ENCODE data around the gene CENPW. TPM values are rescaled to one million over a fixed set of nuclear protein-coding genes. Genes with fewer than 3 reads are reported as not detected.

Gene CENPW
- total RNA-seq, 1 experiment from 2014 or later, result 82.3 TPM

- H4K91ac ChIP-seq (ENCODE audit: insufficient read length, low read depth, low read length), result no peak overlapping the region
- H2BK20ac ChIP-seq (ENCODE audit: low read depth, low read length, poor library complexity, severe bottlenecking), result no peak overlapping the region
- H3K9ac ChIP-seq (ENCODE audit: extremely low read depth, insufficient read length, low read length), result no peak overlapping the region
- H3K23ac ChIP-seq (ENCODE audit: insufficient read length, low read depth, low read length), result no peak overlapping the region
- H3K27ac ChIP-seq (ENCODE audit: insufficient read length, low read depth, low read length), result no peak overlapping the region
- no peak overlapping the region for H2BK12ac ChIP-seq (ENCODE audit: insufficient read length, low read depth, low read length)
- no peak overlapping the region for H3K4me3 Mint-ChIP-seq
- no peaks in the 10 kb centered on the region for H3K9me3 ChIP-seq (ENCODE audit: control insufficient read depth, low read depth, low read length)
- TF ChIP-seq, protein P1, sequence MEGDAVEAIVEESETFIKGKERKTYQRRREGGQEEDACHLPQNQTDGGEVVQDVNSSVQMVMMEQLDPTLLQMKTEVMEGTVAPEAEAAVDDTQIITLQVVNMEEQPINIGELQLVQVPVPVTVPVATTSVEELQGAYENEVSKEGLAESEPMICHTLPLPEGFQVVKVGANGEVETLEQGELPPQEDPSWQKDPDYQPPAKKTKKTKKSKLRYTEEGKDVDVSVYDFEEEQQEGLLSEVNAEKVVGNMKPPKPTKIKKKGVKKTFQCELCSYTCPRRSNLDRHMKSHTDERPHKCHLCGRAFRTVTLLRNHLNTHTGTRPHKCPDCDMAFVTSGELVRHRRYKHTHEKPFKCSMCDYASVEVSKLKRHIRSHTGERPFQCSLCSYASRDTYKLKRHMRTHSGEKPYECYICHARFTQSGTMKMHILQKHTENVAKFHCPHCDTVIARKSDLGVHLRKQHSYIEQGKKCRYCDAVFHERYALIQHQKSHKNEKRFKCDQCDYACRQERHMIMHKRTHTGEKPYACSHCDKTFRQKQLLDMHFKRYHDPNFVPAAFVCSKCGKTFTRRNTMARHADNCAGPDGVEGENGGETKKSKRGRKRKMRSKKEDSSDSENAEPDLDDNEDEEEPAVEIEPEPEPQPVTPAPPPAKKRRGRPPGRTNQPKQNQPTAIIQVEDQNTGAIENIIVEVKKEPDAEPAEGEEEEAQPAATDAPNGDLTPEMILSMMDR (conservative IDR thresholded peaks at IDR 0.05), result no peak
- H3K27me3 Mint-ChIP-seq (ENCODE audit: low read depth), result no peaks in the 10 kb centered on the region
- H3K4me1 ChIP-seq (ENCODE audit: insufficient read depth, low read length), result no peaks in the 10 kb centered on the region
- H4K5ac ChIP-seq (ENCODE audit: insufficient read length, low read depth, low read length), result no peak overlapping the region
- no peaks in the 10 kb centered on the region for H4K20me1 ChIP-seq (ENCODE audit: control insufficient read depth, insufficient read depth, insufficient read length)
- no peak overlapping the region for H2AK5ac ChIP-seq (ENCODE audit: insufficient read length, low read length)
- H3K56ac ChIP-seq (ENCODE audit: insufficient read length, low read depth, low read length), result no peak overlapping the region
- no peaks in the 10 kb centered on the region for H3K9me3 Mint-ChIP-seq
- no peak overlapping the region for H3K4me2 ChIP-seq (ENCODE audit: insufficient read depth, insufficient read length, low read length)
- H3T11ph ChIP-seq (ENCODE audit: low read length), result no peak overlapping the region
- no peak for DNase-seq
- H3K14ac ChIP-seq (ENCODE audit: insufficient read depth, low read length), result no peak overlapping the region
- no peak overlapping the region for H3K18ac ChIP-seq (ENCODE audit: insufficient read length, low read depth, low read length)
- no peak overlapping the region for H3K4ac ChIP-seq (ENCODE audit: low read depth, low read length)
- H3K27ac Mint-ChIP-seq, result no peak overlapping the region
- H3K36me3 Mint-ChIP-seq (ENCODE audit: insufficient read depth in 1 of 3, low read depth in 3 of 3), result no peaks in the 10 kb centered on the region
- H3K4me1 Mint-ChIP-seq, result no peaks in the 10 kb centered on the region
- H3K79me1 ChIP-seq (ENCODE audit: insufficient read depth, low read depth, low read length, poor library complexity, severe bottlenecking), result no peaks in the 10 kb centered on the region
- H4K8ac ChIP-seq (replicated peaks; ENCODE audit: insufficient read length, low read depth, low read length), result no peak overlapping the region
- no peak overlapping the region for H2BK120ac ChIP-seq (ENCODE audit: low read depth, low read length, poor library complexity, severe bottlenecking)
- no peak overlapping the region for H2AFZ ChIP-seq (ENCODE audit: low read length)
- no peak overlapping the region for H2BK15ac ChIP-seq (ENCODE audit: low read depth, low read length)
- H3K79me2 ChIP-seq (ENCODE audit: insufficient read depth, low read length), result no peaks in the 10 kb centered on the region
- H2BK5ac ChIP-seq (ENCODE audit: insufficient read length, low read length), result no peak overlapping the region
- no peaks in the 10 kb centered on the region for H3K27me3 ChIP-seq (ENCODE audit: insufficient read depth, low read length)
- H3K23me2 ChIP-seq (ENCODE audit: insufficient read length, low read depth, low read length, poor library complexity, severe bottlenecking), result no peaks in the 10 kb centered on the region
Observed at GRCh38 chr6:126293891-126294524, 45.9 kb upstream of the CENPW start.
